Liver (tissue), 3 donors: ENCODE data around the gene TMBIM6.

ENCODE experiments used
- CTCF ChIP-seq: fragments of 150-350 bp; IDR thresholded peaks from 2 replicates; pipeline ENCODE4 v1.5.1; 2017; ENCODE audit warnings: improper control_type of control experiment, low read depth, low read length; ENCODE audit not compliant: missing input control
- EGR1 ChIP-seq, 2 donors: IDR thresholded peaks; 2 replicates each; pipeline ENCODE4 v1.6.1; 2016 to 2018; ENCODE audit warnings: antibody characterized with exemption in 2 of 2, low read depth in 2 of 2
- FOXA1 ChIP-seq: IDR thresholded peaks from 2 replicates; pipeline ENCODE4 v1.6.1; 2016; ENCODE audit warnings: antibody characterized with exemption
- HNF4G ChIP-seq: IDR thresholded peaks from 2 replicates; pipeline ENCODE4 v1.6.1; 2016; ENCODE audit warnings: antibody characterized with exemption
- JUND ChIP-seq, 2 donors: IDR thresholded peaks; 2 replicates each; pipeline ENCODE4 v1.6.1; 2016; ENCODE audit warnings: antibody characterized with exemption in 2 of 2
- RAD21 ChIP-seq, 2 donors: IDR thresholded peaks; 2 replicates each; pipeline ENCODE4 v1.6.1; 2016; ENCODE audit warnings: antibody characterized with exemption in 2 of 2, mild to moderate bottlenecking in 2 of 2
- TAF1 ChIP-seq: conservative IDR thresholded peaks from 2 replicates; pipeline ENCODE4 v1.6.1; 2016; ENCODE audit warnings: antibody characterized with exemption, mild to moderate bottlenecking
- YY1 ChIP-seq: IDR thresholded peaks from 2 replicates; pipeline ENCODE4 v1.6.1; 2016; ENCODE audit warnings: antibody characterized with exemption, mild to moderate bottlenecking
- TF ChIP-seq, protein P1 (sequence below): IDR thresholded peaks from 2 replicates; pipeline ENCODE4 v1.6.1; 2016; ENCODE audit warnings: antibody characterized with exemption
- donor health status: healthy.
- donor health status: healthy.

GRCh38 chr12:49761677-49762467 is 20.5 kb downstream of the TMBIM6 start:
- TF ChIP-seq CTCF (no peak), FOXA1 (no peak), HNF4G (no peak), RAD21 (IDR thresholded peaks at IDR 0.05) (no peak), JUND (IDR thresholded peaks at IDR 0.05) (no peak), TAF1 (no peak), YY1 (no peak), EGR1 (IDR thresholded peaks at IDR 0.05; ENCODE audit: low read depth in 2 of 2) (no peak)
- TF ChIP-seq, protein P1, sequence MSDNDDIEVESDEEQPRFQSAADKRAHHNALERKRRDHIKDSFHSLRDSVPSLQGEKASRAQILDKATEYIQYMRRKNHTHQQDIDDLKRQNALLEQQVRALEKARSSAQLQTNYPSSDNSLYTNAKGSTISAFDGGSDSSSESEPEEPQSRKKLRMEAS, result no peak
